GM12865 (cell line): Measurements from ENCODE around the gene RXRA.

Experiments
- DNase-seq: peaks from one replicate; pipeline ENCODE4 v3.0.0; 2010; ENCODE audit warnings: low read depth
- H3K4me3 ChIP-seq: 2 replicates; pipeline ENCODE4 v1.5.1; 2011; ENCODE audit warnings: mild to moderate bottlenecking, low read depth, low read length, control low read depth
- TF ChIP-seq, protein P1 (sequence below): IDR thresholded peaks from 2 replicates; pipeline ENCODE4 v1.5.1; 2011; ENCODE audit warnings: low read length, control low read depth, low read depth, inconsistent platforms; ENCODE audit not compliant: insufficient read depth; ENCODE audit errors: missing control alignments

RXRA gene

GRCh38 chr9:134368571-134368970, 42.3 kb downstream of the RXRA start:
- DNase-seq = no peak
- no peak overlapping the region for H3K4me3 ChIP-seq
- TF ChIP-seq, protein P1, sequence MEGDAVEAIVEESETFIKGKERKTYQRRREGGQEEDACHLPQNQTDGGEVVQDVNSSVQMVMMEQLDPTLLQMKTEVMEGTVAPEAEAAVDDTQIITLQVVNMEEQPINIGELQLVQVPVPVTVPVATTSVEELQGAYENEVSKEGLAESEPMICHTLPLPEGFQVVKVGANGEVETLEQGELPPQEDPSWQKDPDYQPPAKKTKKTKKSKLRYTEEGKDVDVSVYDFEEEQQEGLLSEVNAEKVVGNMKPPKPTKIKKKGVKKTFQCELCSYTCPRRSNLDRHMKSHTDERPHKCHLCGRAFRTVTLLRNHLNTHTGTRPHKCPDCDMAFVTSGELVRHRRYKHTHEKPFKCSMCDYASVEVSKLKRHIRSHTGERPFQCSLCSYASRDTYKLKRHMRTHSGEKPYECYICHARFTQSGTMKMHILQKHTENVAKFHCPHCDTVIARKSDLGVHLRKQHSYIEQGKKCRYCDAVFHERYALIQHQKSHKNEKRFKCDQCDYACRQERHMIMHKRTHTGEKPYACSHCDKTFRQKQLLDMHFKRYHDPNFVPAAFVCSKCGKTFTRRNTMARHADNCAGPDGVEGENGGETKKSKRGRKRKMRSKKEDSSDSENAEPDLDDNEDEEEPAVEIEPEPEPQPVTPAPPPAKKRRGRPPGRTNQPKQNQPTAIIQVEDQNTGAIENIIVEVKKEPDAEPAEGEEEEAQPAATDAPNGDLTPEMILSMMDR = no peak

DNA sequence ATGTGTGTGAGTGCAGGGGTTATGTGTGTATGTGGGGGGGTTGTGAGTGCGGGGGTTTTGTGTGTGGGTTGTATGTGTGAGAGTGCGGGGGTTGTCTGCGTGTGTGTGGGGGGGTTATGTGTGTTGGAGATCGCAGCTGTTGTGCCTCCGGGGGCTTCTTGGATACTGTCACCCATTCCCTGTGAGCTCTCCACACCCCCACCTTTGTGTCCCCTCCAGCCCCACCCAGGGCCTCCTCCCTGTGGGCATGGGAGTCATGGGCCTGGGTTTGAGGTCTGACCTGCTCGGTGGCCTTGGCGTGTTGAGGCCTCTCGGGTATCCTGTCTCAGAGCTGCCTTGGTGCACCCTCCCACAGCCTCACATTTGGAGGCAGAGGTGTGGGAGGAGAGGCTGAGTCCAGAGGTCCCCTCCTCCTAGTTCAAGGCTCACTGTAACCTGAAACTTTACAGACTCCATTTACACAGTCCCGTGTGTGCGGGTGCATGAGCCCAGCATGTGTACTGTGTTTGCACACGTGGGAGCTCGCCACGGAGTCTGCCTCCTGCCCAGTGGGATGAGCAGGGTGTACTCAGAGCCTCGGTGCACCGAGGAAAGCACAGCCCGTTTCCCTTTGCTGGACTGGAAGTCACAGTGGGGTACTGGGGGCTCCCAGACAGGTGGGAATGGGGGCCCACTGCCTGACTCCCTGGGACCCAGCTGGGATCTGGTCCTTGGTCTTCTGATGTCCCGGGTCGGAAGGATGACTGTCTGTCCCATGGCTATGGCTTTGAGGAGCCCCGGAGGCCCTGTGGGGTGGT, 43.4 kb downstream of the RXRA start:
- DNase-seq = no peak
- TF ChIP-seq, protein P1 = no peak

GRCh38 chr9:134370213-134370492, 43.9 kb downstream of the RXRA start:
- no peak for DNase-seq
- TF ChIP-seq, protein P1 = no peak
- no peak overlapping the region for H3K4me3 ChIP-seq

More for the DNA sequence above, 43.4 kb downstream of the RXRA start:
- no peak overlapping the region for H3K4me3 ChIP-seq

DNA sequence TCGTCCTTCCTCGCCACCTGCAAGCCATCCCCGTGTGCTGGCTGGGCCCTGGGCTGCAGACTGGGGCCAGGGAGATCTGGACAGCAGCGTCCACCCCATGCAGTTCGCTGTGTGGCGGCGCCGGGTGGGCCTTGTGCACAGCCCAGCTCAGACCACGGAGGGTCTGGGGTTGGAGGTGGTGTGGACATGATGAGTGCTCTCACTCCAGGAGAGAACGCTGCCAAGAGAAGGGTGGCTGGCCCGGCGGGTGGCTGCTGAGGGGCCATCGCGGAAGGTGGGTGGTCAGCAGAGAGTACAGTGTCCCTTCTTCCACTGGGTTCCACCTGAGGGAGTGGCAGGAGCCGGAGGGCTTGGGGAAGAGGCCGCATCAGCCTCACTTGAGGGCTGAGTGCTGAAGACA, 44.4 kb downstream of the RXRA start:
- H3K4me3 ChIP-seq = no peak overlapping the region
- TF ChIP-seq, protein P1 = no peak
- DNase-seq = no peak

- no peak overlapping the region for H3K4me3 ChIP-seq
- TF ChIP-seq, protein P1 = no peak
- no peak for DNase-seq
Observed at GRCh38 chr9:134371731-134372130, 45.5 kb downstream of the RXRA start.

GRCh38 chr9:134372581-134373267, 46.5 kb downstream of the RXRA start:
- DNase-seq = no peak
- H3K4me3 ChIP-seq = no peak overlapping the region
- TF ChIP-seq, protein P1 = no peak
